Liver (tissue), 9 donors: ENCODE results near the gene BRINP3. TPM values are rescaled to one million over a fixed set of nuclear protein-coding genes. Genes with fewer than 3 reads are reported as not detected.

Source experiments
- DNase-seq: peaks from one replicate; pipeline ENCODE4 v3.0.0-alpha.2; 2017; ENCODE audit warnings: low spot score
- H3K27ac ChIP-seq, 2 donors: one replicate each; pipeline ENCODE4 v1.7.0; 2013; ENCODE audit warnings: inconsistent platforms in 2 of 2, low read length in 2 of 2, control low read depth in 1 of 2, low read depth in 1 of 2, mild to moderate bottlenecking in 1 of 2
- H3K27me3 ChIP-seq, 4 donors: one replicate each; pipeline versions ENCODE4 v1.6.1 to v1.7.0; 2013; ENCODE audit warnings: low read length in 3 of 4, inconsistent platforms in 1 of 4, mild to moderate bottlenecking in 1 of 4, moderate library complexity in 1 of 4; ENCODE audit not compliant: control insufficient read depth in 4 of 4, insufficient read depth in 4 of 4
- H3K36me3 ChIP-seq, 4 donors: one replicate each; pipeline versions ENCODE4 v1.6.1 to v1.7.0; 2013; ENCODE audit warnings: low read length in 3 of 4, mild to moderate bottlenecking in 3 of 4, low read depth in 1 of 4, moderate library complexity in 1 of 4; ENCODE audit not compliant: control insufficient read depth in 4 of 4, insufficient read depth in 3 of 4
- H3K4me1 ChIP-seq, 4 donors: one replicate each; pipeline versions ENCODE4 v1.6.1 to v1.7.0; 2013; ENCODE audit warnings: low read length in 3 of 4, mild to moderate bottlenecking in 3 of 4, moderate library complexity in 1 of 4; ENCODE audit not compliant: control insufficient read depth in 4 of 4, insufficient read depth in 4 of 4
- H3K4me3 ChIP-seq, 3 donors: one replicate each; pipeline versions ENCODE4 v1.6.1 to v1.7.0; 2013; ENCODE audit warnings: low read length in 3 of 3, control low read depth in 1 of 3, low read depth in 1 of 3, mild to moderate bottlenecking in 1 of 3
- H3K9ac ChIP-seq, 2 donors: one replicate each; pipeline ENCODE4 v1.7.0; 2013; ENCODE audit warnings: low read length in 2 of 2, mild to moderate bottlenecking in 2 of 2, moderate library complexity in 2 of 2, control low read depth in 1 of 2, low read depth in 1 of 2
- H3K9me3 ChIP-seq, 4 donors: one replicate each; pipeline versions ENCODE4 v1.6.1 to v1.7.0; 2013; ENCODE audit warnings: low read length in 3 of 4; ENCODE audit not compliant: control insufficient read depth in 4 of 4
- CTCF ChIP-seq: fragments of 150-350 bp; IDR thresholded peaks from 2 replicates; pipeline ENCODE4 v1.5.1; 2017; ENCODE audit warnings: improper control_type of control experiment, low read depth, low read length; ENCODE audit not compliant: missing input control
- EGR1 ChIP-seq, 2 donors: IDR thresholded peaks; 2 replicates each; pipeline ENCODE4 v1.6.1; 2016 to 2018; ENCODE audit warnings: antibody characterized with exemption in 2 of 2, low read depth in 2 of 2
- FOXA1 ChIP-seq: IDR thresholded peaks from 2 replicates; pipeline ENCODE4 v1.6.1; 2016; ENCODE audit warnings: antibody characterized with exemption
- FOXA2 ChIP-seq: IDR thresholded peaks from 2 replicates; pipeline ENCODE4 v1.6.1; 2016; ENCODE audit warnings: antibody characterized with exemption
- GABPA ChIP-seq, 2 donors: IDR thresholded peaks in 1 of 2; conservative IDR thresholded peaks in 1 of 2; 2 replicates each; pipeline ENCODE4 v1.6.1; 2016; ENCODE audit warnings: antibody characterized with exemption in 2 of 2, mild to moderate bottlenecking in 1 of 2, moderate library complexity in 1 of 2
- HNF4A ChIP-seq, 2 donors: conservative IDR thresholded peaks; 2 replicates each; pipeline ENCODE4 v1.6.1; 2016; ENCODE audit warnings: antibody characterized with exemption in 2 of 2, mild to moderate bottlenecking in 2 of 2
- HNF4G ChIP-seq: IDR thresholded peaks from 2 replicates; pipeline ENCODE4 v1.6.1; 2016; ENCODE audit warnings: antibody characterized with exemption
- JUND ChIP-seq, 2 donors: IDR thresholded peaks; 2 replicates each; pipeline ENCODE4 v1.6.1; 2016; ENCODE audit warnings: antibody characterized with exemption in 2 of 2
- MAX ChIP-seq: IDR thresholded peaks from 2 replicates; pipeline ENCODE4 v1.6.1; 2016; ENCODE audit warnings: antibody characterized with exemption
- NR2F2 ChIP-seq: IDR thresholded peaks from 2 replicates; pipeline ENCODE4 v1.6.1; 2016; ENCODE audit warnings: antibody characterized with exemption
- RAD21 ChIP-seq, 2 donors: IDR thresholded peaks; 2 replicates each; pipeline ENCODE4 v1.6.1; 2016; ENCODE audit warnings: antibody characterized with exemption in 2 of 2, mild to moderate bottlenecking in 2 of 2
- RXRA ChIP-seq, 2 donors: IDR thresholded peaks; 2 replicates each; pipeline ENCODE4 v1.6.1; 2017 to 2018; ENCODE audit warnings: antibody characterized with exemption in 2 of 2, mild to moderate bottlenecking in 1 of 2
- SP1 ChIP-seq: IDR thresholded peaks from 2 replicates; pipeline ENCODE4 v1.6.1; 2018; ENCODE audit warnings: antibody characterized with exemption, mild to moderate bottlenecking
- TAF1 ChIP-seq: conservative IDR thresholded peaks from 2 replicates; pipeline ENCODE4 v1.6.1; 2016; ENCODE audit warnings: antibody characterized with exemption, mild to moderate bottlenecking
- YY1 ChIP-seq: IDR thresholded peaks from 2 replicates; pipeline ENCODE4 v1.6.1; 2016; ENCODE audit warnings: antibody characterized with exemption, mild to moderate bottlenecking
- ZBTB33 ChIP-seq: IDR thresholded peaks from 2 replicates; pipeline ENCODE4 v1.6.1; 2016; ENCODE audit warnings: antibody characterized with exemption
- WGBS: extraction: QIAGEN DNeasy Blood & Tissue Kit; methylation state at CpG from one replicate; pipeline ENCODE4 v1.1.7; 2013; 5-methylcytosine and 5-hydroxymethylcytosine counted together
- polyA plus RNA-seq, 2 donors: library from polyadenylated mRNA; stranded (reverse) in 1 of 2; unstranded in 1 of 2; fragments of 200-250 nt in 1 of 2; fragments of >200 nt in 1 of 2; fragmentation: Nextera tagmentation in 1 of 2; extraction: Ambion mirVana in 1 of 2; gene quantifications; one replicate each; pipeline versions ENCODE4 v1.2.1 to v1.2.3, GENCODE V29; 2013 to 2015
- total RNA-seq, 2 donors: library from RNA; depleted of rRNA; stranded (reverse); fragments of >200 nt; gene quantifications; one replicate each; pipeline ENCODE4 v1.2.3, GENCODE V29; 2014
- TF ChIP-seq, protein P1 (sequence below): IDR thresholded peaks from 2 replicates; pipeline ENCODE4 v1.6.1; 2016; ENCODE audit warnings: antibody characterized with exemption
- TF ChIP-seq, protein P2 (sequence below): IDR thresholded peaks from 2 replicates; pipeline ENCODE4 v1.6.1; 2016; ENCODE audit warnings: antibody characterized with exemption, mild to moderate bottlenecking
- donor health status: healthy.
- donor health status: healthy.
- donor health status: healthy.
- donor health status: healthy.
- donor health status: healthy.

BRINP3 gene
- total and polyA plus RNA-seq, 4 donors, result 0.02 TPM; not detected in 3

DNA sequence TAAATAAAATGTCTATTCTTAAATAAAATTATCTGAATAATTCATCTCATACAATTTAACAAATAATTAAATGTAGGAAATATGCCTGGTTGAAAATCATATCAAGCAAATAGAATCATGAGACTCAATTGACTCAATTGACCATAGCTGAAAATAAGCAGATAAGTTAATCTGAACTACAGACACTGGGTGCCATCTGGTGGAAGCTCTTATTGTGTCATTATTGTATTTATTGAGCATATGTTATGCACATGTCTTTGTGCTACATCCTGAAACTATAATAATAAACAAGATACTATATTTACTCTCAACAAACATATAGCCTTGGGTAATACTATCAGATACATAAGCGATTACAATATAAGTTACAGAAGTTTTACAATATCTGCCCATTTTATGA lies 41.0 kb downstream of the BRINP3 start:
- H3K9ac ChIP-seq, result no peak overlapping the region
- 62% methylated on average over 1 of the region's 1 CpG for WGBS
- TF ChIP-seq, protein P1, sequence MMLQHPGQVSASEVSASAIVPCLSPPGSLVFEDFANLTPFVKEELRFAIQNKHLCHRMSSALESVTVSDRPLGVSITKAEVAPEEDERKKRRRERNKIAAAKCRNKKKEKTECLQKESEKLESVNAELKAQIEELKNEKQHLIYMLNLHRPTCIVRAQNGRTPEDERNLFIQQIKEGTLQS, result no peak
- peak; percentile 42 to 43 for TF ChIP-seq RAD21 (IDR thresholded peaks at IDR 0.05)
- TF ChIP-seq RXRA (IDR thresholded peaks at IDR 0.05), result no peak
- TF ChIP-seq MAX, result no peak
- TF ChIP-seq NR2F2, result no peak
- H3K4me3 ChIP-seq, result no peak overlapping the region
- H3K4me1 ChIP-seq, result no peaks in the 10 kb centered on the region
- no peaks in the 10 kb centered on the region for H3K9me3 ChIP-seq
- no peaks in the 10 kb centered on the region for H3K27me3 ChIP-seq
- no peak overlapping the region for H3K27ac ChIP-seq
- no peaks in the 10 kb centered on the region for H3K36me3 ChIP-seq
- no peak for DNase-seq

DNA sequence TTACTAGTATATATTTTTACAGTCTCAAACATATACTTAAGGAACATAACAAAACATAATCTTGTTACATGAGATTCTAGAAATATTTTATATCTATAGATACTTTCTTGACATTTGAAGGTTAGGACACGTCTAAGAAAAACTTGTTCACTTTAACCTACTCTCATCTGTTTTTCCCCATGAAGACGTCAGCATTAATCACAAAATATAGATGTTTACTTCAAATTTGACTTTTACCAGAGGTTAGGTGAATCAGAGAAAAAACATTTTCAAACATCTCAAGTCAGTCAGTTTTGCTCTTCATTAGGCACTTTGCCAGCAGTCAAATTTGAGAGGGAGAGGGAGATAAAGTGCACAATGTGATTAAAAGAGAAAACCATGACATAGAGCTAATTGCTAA lies 47.7 kb downstream of the BRINP3 start:
- H3K9me3 ChIP-seq, result no peaks in the 10 kb centered on the region
- H3K27me3 ChIP-seq, result no peaks in the 10 kb centered on the region
- H3K4me1 ChIP-seq, result no peaks in the 10 kb centered on the region
- H3K36me3 ChIP-seq, result no peaks in the 10 kb centered on the region
- no peak overlapping the region for H3K9ac ChIP-seq
- no peak overlapping the region for H3K27ac ChIP-seq
- TF ChIP-seq GABPA (IDR thresholded peaks at IDR 0.05 in 1 of 2, conservative IDR thresholded peaks at IDR 0.05 in 1 of 2) (no peak), YY1 (no peak), CTCF (no peak), SP1 (no peak), HNF4G (no peak), ZBTB33 (no peak), NR2F2 (no peak), TAF1 (no peak), FOXA1 (no peak), HNF4A (conservative IDR thresholded peaks at IDR 0.05) (no peak), RAD21 (IDR thresholded peaks at IDR 0.05) (no peak), FOXA2 (no peak), JUND (IDR thresholded peaks at IDR 0.05) (no peak), MAX (no peak), EGR1 (IDR thresholded peaks at IDR 0.05; ENCODE audit: low read depth in 2 of 2) (no peak), RXRA (IDR thresholded peaks at IDR 0.05) (no peak)
- TF ChIP-seq, protein P1, result no peak
- TF ChIP-seq, protein P2, sequence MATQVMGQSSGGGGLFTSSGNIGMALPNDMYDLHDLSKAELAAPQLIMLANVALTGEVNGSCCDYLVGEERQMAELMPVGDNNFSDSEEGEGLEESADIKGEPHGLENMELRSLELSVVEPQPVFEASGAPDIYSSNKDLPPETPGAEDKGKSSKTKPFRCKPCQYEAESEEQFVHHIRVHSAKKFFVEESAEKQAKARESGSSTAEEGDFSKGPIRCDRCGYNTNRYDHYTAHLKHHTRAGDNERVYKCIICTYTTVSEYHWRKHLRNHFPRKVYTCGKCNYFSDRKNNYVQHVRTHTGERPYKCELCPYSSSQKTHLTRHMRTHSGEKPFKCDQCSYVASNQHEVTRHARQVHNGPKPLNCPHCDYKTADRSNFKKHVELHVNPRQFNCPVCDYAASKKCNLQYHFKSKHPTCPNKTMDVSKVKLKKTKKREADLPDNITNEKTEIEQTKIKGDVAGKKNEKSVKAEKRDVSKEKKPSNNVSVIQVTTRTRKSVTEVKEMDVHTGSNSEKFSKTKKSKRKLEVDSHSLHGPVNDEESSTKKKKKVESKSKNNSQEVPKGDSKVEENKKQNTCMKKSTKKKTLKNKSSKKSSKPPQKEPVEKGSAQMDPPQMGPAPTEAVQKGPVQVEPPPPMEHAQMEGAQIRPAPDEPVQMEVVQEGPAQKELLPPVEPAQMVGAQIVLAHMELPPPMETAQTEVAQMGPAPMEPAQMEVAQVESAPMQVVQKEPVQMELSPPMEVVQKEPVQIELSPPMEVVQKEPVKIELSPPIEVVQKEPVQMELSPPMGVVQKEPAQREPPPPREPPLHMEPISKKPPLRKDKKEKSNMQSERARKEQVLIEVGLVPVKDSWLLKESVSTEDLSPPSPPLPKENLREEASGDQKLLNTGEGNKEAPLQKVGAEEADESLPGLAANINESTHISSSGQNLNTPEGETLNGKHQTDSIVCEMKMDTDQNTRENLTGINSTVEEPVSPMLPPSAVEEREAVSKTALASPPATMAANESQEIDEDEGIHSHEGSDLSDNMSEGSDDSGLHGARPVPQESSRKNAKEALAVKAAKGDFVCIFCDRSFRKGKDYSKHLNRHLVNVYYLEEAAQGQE, result no peak
- no peak overlapping the region for H3K4me3 ChIP-seq
- no peak for DNase-seq
- WGBS, result 63% methylated on average over 2 of the region's 2 CpGs
